ENCODE results near the gene PXDN.
"Not testable (repeated sequence)": the region's sequence is repeated elsewhere in the genome, so short reads cannot be mapped to it uniquely, and the experiment has no call there.

The PXDN gene

GRCh38 chr2:1716441-1716840 lies 27.9 kb downstream of the PXDN start:
- Mint-ChIP-seq H3K27me3 (peaks cover 3% of the 10 kb centered on the region), H3K4me1 (no peaks in the 10 kb centered on the region), H3K9me3 (peaks cover 8% of the 10 kb centered on the region), H3K27ac (no peak overlapping the region), H3K36me3 (ENCODE audit: low read depth) (no peaks in the 10 kb centered on the region), H3K4me3 (no peak overlapping the region)
- no peak for ATAC-seq
- DNase-seq: no peak

- H3K4me1 Mint-ChIP-seq; ATAC-seq; H3K9me3 Mint-ChIP-seq; DNase-seq; H3K27ac Mint-ChIP-seq; H3K4me3 Mint-ChIP-seq; H3K27me3 Mint-ChIP-seq; H3K36me3 Mint-ChIP-seq (ENCODE audit: low read depth): not testable (repeated sequence)
Observed at GRCh38 chr2:1716014-1716305, 28.4 kb downstream of the PXDN start.

GRCh38 chr2:1715184-1716013 lies 28.9 kb downstream of the PXDN start:
- H3K4me3 Mint-ChIP-seq: no peak overlapping the region
- no peaks in the 10 kb centered on the region for H3K36me3 Mint-ChIP-seq (ENCODE audit: low read depth)
- no peak for DNase-seq
- no peak for ATAC-seq
- H3K4me1 Mint-ChIP-seq: no peaks in the 10 kb centered on the region
- H3K27ac Mint-ChIP-seq: no peak overlapping the region
- peaks cover 8% of the 10 kb centered on the region for H3K9me3 Mint-ChIP-seq
- H3K27me3 Mint-ChIP-seq: peaks cover 2% of the 10 kb centered on the region

GRCh38 chr2:1714291-1715064 lies 29.8 kb downstream of the PXDN start:
- H3K4me3 Mint-ChIP-seq: no peak overlapping the region
- H3K4me1 Mint-ChIP-seq: no peaks in the 10 kb centered on the region
- H3K36me3 Mint-ChIP-seq (ENCODE audit: low read depth): no peaks in the 10 kb centered on the region
- H3K27ac Mint-ChIP-seq: no peak overlapping the region
- H3K9me3 Mint-ChIP-seq: peaks cover 8% of the 10 kb centered on the region
- DNase-seq: no peak
- peaks cover 2% of the 10 kb centered on the region for H3K27me3 Mint-ChIP-seq
- no peak for ATAC-seq

- ATAC-seq: no peak
- Mint-ChIP-seq H3K27ac (no peak overlapping the region), H3K4me3 (no peak overlapping the region), H3K27me3 (peaks cover 2% of the 10 kb centered on the region), H3K4me1 (no peaks in the 10 kb centered on the region), H3K9me3 (peaks cover 8% of the 10 kb centered on the region), H3K36me3 (ENCODE audit: low read depth) (no peaks in the 10 kb centered on the region)
- DNase-seq: no peak
Observed at GRCh38 chr2:1713839-1714236, 30.5 kb downstream of the PXDN start.

GRCh38 chr2:1713142-1713838 lies 31.0 kb downstream of the PXDN start:
- no peaks in the 10 kb centered on the region for H3K4me1 Mint-ChIP-seq
- no peak overlapping the region for H3K27ac Mint-ChIP-seq
- H3K9me3 Mint-ChIP-seq: peaks cover 8% of the 10 kb centered on the region
- DNase-seq (no peak), ATAC-seq (no peak)
- no peaks in the 10 kb centered on the region for H3K36me3 Mint-ChIP-seq (ENCODE audit: low read depth)
- H3K4me3 Mint-ChIP-seq: no peak overlapping the region
- H3K27me3 Mint-ChIP-seq: peaks cover 2% of the 10 kb centered on the region

GRCh38 chr2:1709946-1710560 lies 34.3 kb downstream of the PXDN start:
- Mint-ChIP-seq H3K36me3 (ENCODE audit: low read depth) (no peaks in the 10 kb centered on the region), H3K4me1 (peaks cover 3% of the 10 kb centered on the region), H3K4me3 (no peak overlapping the region), H3K9me3 (no peaks in the 10 kb centered on the region), H3K27ac (no peak overlapping the region), H3K27me3 (no peaks in the 10 kb centered on the region)
- DNase-seq (no peak), ATAC-seq (no peak)

- H3K4me1 Mint-ChIP-seq: peaks cover 3% of the 10 kb centered on the region
- DNase-seq (no peak), ATAC-seq (no peak)
- H3K27me3 Mint-ChIP-seq: no peaks in the 10 kb centered on the region
- H3K27ac Mint-ChIP-seq: no peak overlapping the region
- H3K4me3 Mint-ChIP-seq: no peak overlapping the region
- no peaks in the 10 kb centered on the region for H3K36me3 Mint-ChIP-seq (ENCODE audit: low read depth)
- H3K9me3 Mint-ChIP-seq: no peaks in the 10 kb centered on the region
Observed at GRCh38 chr2:1709335-1709605, 35.0 kb downstream of the PXDN start.

- Mint-ChIP-seq H3K36me3 (ENCODE audit: low read depth) (no peaks in the 10 kb centered on the region), H3K4me1 (peaks cover 3% of the 10 kb centered on the region), H3K27ac (no peak overlapping the region), H3K4me3 (no peak overlapping the region), H3K9me3 (no peaks in the 10 kb centered on the region), H3K27me3 (no peaks in the 10 kb centered on the region)
- ATAC-seq (no peak), DNase-seq (no peak)
Observed at GRCh38 chr2:1708476-1709334, 35.6 kb downstream of the PXDN start.

GRCh38 chr2:1707771-1708418 lies 36.4 kb downstream of the PXDN start:
- no peaks in the 10 kb centered on the region for H3K36me3 Mint-ChIP-seq (ENCODE audit: low read depth)
- H3K27me3 Mint-ChIP-seq: no peaks in the 10 kb centered on the region
- ATAC-seq (no peak), DNase-seq (no peak)
- H3K9me3 Mint-ChIP-seq: no peaks in the 10 kb centered on the region
- no peak overlapping the region for H3K4me3 Mint-ChIP-seq
- H3K4me1 Mint-ChIP-seq: peaks cover 3% of the 10 kb centered on the region
- H3K27ac Mint-ChIP-seq: no peak overlapping the region

GRCh38 chr2:1706089-1706841 lies 38.0 kb downstream of the PXDN start:
- not testable (repeated sequence) for H3K27ac Mint-ChIP-seq; DNase-seq; H3K4me1 Mint-ChIP-seq; H3K9me3 Mint-ChIP-seq; H3K4me3 Mint-ChIP-seq; ATAC-seq; H3K27me3 Mint-ChIP-seq; H3K36me3 Mint-ChIP-seq (ENCODE audit: low read depth)

- no peak for ATAC-seq
- Mint-ChIP-seq H3K27me3 (peaks cover 2% of the 10 kb centered on the region), H3K9me3 (no peaks in the 10 kb centered on the region), H3K36me3 (ENCODE audit: low read depth) (no peaks in the 10 kb centered on the region), H3K27ac (no peak overlapping the region), H3K4me3 (no peak overlapping the region), H3K4me1 (peaks cover 3% of the 10 kb centered on the region)
- DNase-seq: no peak
Observed at GRCh38 chr2:1705557-1706076, 38.7 kb downstream of the PXDN start.

All from activated naive CD8-positive, alpha-beta T cell treated with anti-CD3 and anti-CD28 coated beads, Interleukin-2, amount 50 U/mL, for 24 hours (primary cell).